GM23338 (cell line): Measurements from ENCODE around the gene OTUD4. TPM values are rescaled to one million over a fixed set of nuclear protein-coding genes. Genes with fewer than 3 reads are reported as not detected.

Experiments used
- ATAC-seq: fragments of 200-7000 bp; cut with Tn5 transposase; 3 replicates; pipeline ENCODE4 v1.9.1; 2020
- DNase-seq: peaks from one replicate; pipeline ENCODE4 v3.0.0-alpha.2; 2015; ENCODE audit warnings: low spot score
- H2AFZ ChIP-seq: fragments of 200-600 bp; sonication (generic); 2 replicates; pipeline ENCODE4 v1.8.0; 2016; ENCODE audit warnings: antibody characterized with exemption, mild to moderate bottlenecking, moderate library complexity
- H3F3A ChIP-seq: fragments of 200-600 bp; sonication (generic); replicated peaks from 2 replicates; pipeline ENCODE4 v1.8.0; 2017; ENCODE audit warnings: antibody characterized with exemption, mixed run types, low read depth
- H3K27ac ChIP-seq: fragments of 200-600 bp; sonication (generic); 2 replicates; pipeline ENCODE4 v1.6.1; 2016; ENCODE audit warnings: low read depth
- H3K27me3 ChIP-seq: fragments of 200-600 bp; sonication (generic); 2 replicates; pipeline ENCODE4 v1.8.0; 2016; ENCODE audit warnings: mild to moderate bottlenecking, mixed run types, moderate library complexity; ENCODE audit not compliant: insufficient read depth
- H3K36me3 ChIP-seq: fragments of 200-600 bp; sonication (generic); 2 replicates; pipeline ENCODE4 v1.8.0; 2016; ENCODE audit warnings: mild to moderate bottlenecking; ENCODE audit not compliant: insufficient read depth
- H3K4me1 ChIP-seq: fragments of 200-600 bp; sonication (generic); 2 replicates; pipeline ENCODE4 v1.8.0; 2016; ENCODE audit warnings: mild to moderate bottlenecking, moderate library complexity; ENCODE audit not compliant: insufficient read depth
- H3K4me2 ChIP-seq: fragments of 200-600 bp; sonication (generic); 2 replicates; pipeline ENCODE4 v1.7.1; 2017; ENCODE audit warnings: mixed run types
- H3K4me3 ChIP-seq: fragments of 200-600 bp; sonication (generic); 2 replicates; pipeline ENCODE4 v1.6.1; 2016; ENCODE audit warnings: mixed run types
- H3K79me2 ChIP-seq: fragments of 200-600 bp; sonication (generic); replicated peaks from 2 replicates; pipeline ENCODE4 v1.8.0; 2017; ENCODE audit warnings: mild to moderate bottlenecking; ENCODE audit not compliant: insufficient read depth
- H3K9me2 ChIP-seq: fragments of 200-600 bp; sonication (generic); 2 replicates; pipeline ENCODE4 v1.8.0; 2017; ENCODE audit not compliant: insufficient read depth
- H4K20me1 ChIP-seq: fragments of 200-600 bp; sonication (generic); replicated peaks from 2 replicates; pipeline ENCODE4 v1.8.0; 2017; ENCODE audit warnings: mild to moderate bottlenecking; ENCODE audit not compliant: insufficient read depth
- H3K27ac Mint-ChIP-seq: 2 replicates; pipeline ENCODE4 v1.8.0; 2020; ENCODE audit warnings: inconsistent platforms, mild to moderate bottlenecking, moderate library complexity, mixed read lengths
- H3K27me3 Mint-ChIP-seq: 3 replicates; pipeline ENCODE4 v1.8.0; 2022; ENCODE audit warnings: low read depth, mild to moderate bottlenecking, moderate library complexity, mixed read lengths, inconsistent platforms; ENCODE audit not compliant: insufficient read depth, poor library complexity
- H3K36me3 Mint-ChIP-seq: 3 replicates; pipeline ENCODE4 v1.8.0; 2021; ENCODE audit warnings: low read depth, mild to moderate bottlenecking, inconsistent platforms, moderate library complexity, mixed read lengths
- H3K4me1 Mint-ChIP-seq: 3 replicates; pipeline ENCODE4 v1.8.0; 2020; ENCODE audit warnings: mild to moderate bottlenecking, inconsistent platforms, mixed read lengths
- H3K4me3 Mint-ChIP-seq: 3 replicates; pipeline ENCODE4 v1.8.0; 2021; ENCODE audit warnings: moderate library complexity, mild to moderate bottlenecking, inconsistent platforms, mixed read lengths
- H3K9me3 Mint-ChIP-seq: 3 replicates; pipeline ENCODE4 v1.8.0; 2020; ENCODE audit warnings: moderate library complexity, mild to moderate bottlenecking, inconsistent platforms, mixed read lengths
- CREB1 ChIP-seq: fragments of 250-450 bp; sonication (Bioruptor Pico); IDR thresholded peaks from 2 replicates; pipeline ENCODE4 v1.5.0; 2020; ENCODE audit warnings: low read depth, mild to moderate bottlenecking, moderate library complexity
- CTCF ChIP-seq, 2 experiments: fragments of 200-600 bp in 1 of 2; sonication (generic) in 1 of 2; conservative IDR thresholded peaks; 2 replicates each; pipeline versions ENCODE4 v1.5.1 to v1.6.1; 2016 to 2017; ENCODE audit warnings: antibody characterized with exemption in 2 of 2, low read depth in 2 of 2, mild to moderate bottlenecking in 2 of 2, moderate library complexity in 1 of 2
- ETS1 ChIP-seq: IDR thresholded peaks from 2 replicates; pipeline ENCODE4 v1.6.1; 2016; ENCODE audit warnings: antibody characterized with exemption
- EZH2 ChIP-seq: fragments of 200-600 bp; sonication (generic); IDR thresholded peaks from one replicate; pipeline ENCODE4 v1.8.0; 2017; ENCODE audit warnings: antibody characterized with exemption, mild to moderate bottlenecking, low read depth; ENCODE audit not compliant: unreplicated experiment
- EZH2phosphoT487 ChIP-seq: fragments of 200-600 bp; sonication (generic); IDR thresholded peaks from one replicate; pipeline ENCODE4 v1.8.1; 2018; ENCODE audit warnings: antibody characterized with exemption; ENCODE audit not compliant: unreplicated experiment
- JUNB ChIP-seq: IDR thresholded peaks from one replicate; pipeline ENCODE4 v1.6.1; 2016; ENCODE audit warnings: antibody characterized with exemption; ENCODE audit not compliant: unreplicated experiment
- REST ChIP-seq: IDR thresholded peaks from one replicate; pipeline ENCODE4 v1.6.1; 2018; ENCODE audit warnings: antibody characterized with exemption; ENCODE audit not compliant: unreplicated experiment
- STAT1 ChIP-seq: IDR thresholded peaks from one replicate; pipeline ENCODE4 v1.6.1; 2016; ENCODE audit warnings: antibody characterized with exemption; ENCODE audit not compliant: unreplicated experiment
- ZNF114 ChIP-seq: fragments of 250-450 bp; sonication (Bioruptor Pico); IDR thresholded peaks from 2 replicates; pipeline ENCODE4 v1.5.0; 2020; ENCODE audit warnings: mild to moderate bottlenecking, moderate library complexity
- ZNF331 ChIP-seq: fragments of 250-450 bp; sonication (Bioruptor Pico); IDR thresholded peaks from 2 replicates; pipeline ENCODE4 v1.5.0; 2020; ENCODE audit warnings: low read depth, mild to moderate bottlenecking, moderate library complexity
- polyA plus RNA-seq: library from polyadenylated mRNA; unstranded; fragments of >200 nt; fragmentation: Nextera tagmentation; extraction: Ambion mirVana; gene quantifications from 2 replicates; pipeline ENCODE4 v1.2.1, GENCODE V29; 2016
- total RNA-seq: library from RNA; depleted of rRNA; stranded (reverse); fragments of >200 nt; shearing (Covaris generic); gene quantifications from 2 replicates; pipeline ENCODE4 v1.2.3, GENCODE V29; 2014
- TF ChIP-seq, protein P1 (sequence below): fragments of 250-450 bp; sonication (Bioruptor Pico); IDR thresholded peaks from 2 replicates; pipeline ENCODE4 v1.5.0; 2020; ENCODE audit warnings: mild to moderate bottlenecking, moderate library complexity

The OTUD4 gene
- total and polyA plus RNA-seq, 2 experiments from 2014 or later, result 17.9 to 53.2 TPM

- TF ChIP-seq EZH2phosphoT487 (no peak), STAT1 (no peak), ZNF331 (CRISPR knock-in tag) (no peak), EZH2 (no peak), REST (no peak), CTCF (conservative IDR thresholded peaks at IDR 0.05; ENCODE audit: low read depth in 2 of 2) (no peak), ZNF114 (CRISPR knock-in tag) (no peak), CREB1 (CRISPR knock-in tag) (no peak), ETS1 (no peak), JUNB (no peak)
- TF ChIP-seq, protein P1, sequence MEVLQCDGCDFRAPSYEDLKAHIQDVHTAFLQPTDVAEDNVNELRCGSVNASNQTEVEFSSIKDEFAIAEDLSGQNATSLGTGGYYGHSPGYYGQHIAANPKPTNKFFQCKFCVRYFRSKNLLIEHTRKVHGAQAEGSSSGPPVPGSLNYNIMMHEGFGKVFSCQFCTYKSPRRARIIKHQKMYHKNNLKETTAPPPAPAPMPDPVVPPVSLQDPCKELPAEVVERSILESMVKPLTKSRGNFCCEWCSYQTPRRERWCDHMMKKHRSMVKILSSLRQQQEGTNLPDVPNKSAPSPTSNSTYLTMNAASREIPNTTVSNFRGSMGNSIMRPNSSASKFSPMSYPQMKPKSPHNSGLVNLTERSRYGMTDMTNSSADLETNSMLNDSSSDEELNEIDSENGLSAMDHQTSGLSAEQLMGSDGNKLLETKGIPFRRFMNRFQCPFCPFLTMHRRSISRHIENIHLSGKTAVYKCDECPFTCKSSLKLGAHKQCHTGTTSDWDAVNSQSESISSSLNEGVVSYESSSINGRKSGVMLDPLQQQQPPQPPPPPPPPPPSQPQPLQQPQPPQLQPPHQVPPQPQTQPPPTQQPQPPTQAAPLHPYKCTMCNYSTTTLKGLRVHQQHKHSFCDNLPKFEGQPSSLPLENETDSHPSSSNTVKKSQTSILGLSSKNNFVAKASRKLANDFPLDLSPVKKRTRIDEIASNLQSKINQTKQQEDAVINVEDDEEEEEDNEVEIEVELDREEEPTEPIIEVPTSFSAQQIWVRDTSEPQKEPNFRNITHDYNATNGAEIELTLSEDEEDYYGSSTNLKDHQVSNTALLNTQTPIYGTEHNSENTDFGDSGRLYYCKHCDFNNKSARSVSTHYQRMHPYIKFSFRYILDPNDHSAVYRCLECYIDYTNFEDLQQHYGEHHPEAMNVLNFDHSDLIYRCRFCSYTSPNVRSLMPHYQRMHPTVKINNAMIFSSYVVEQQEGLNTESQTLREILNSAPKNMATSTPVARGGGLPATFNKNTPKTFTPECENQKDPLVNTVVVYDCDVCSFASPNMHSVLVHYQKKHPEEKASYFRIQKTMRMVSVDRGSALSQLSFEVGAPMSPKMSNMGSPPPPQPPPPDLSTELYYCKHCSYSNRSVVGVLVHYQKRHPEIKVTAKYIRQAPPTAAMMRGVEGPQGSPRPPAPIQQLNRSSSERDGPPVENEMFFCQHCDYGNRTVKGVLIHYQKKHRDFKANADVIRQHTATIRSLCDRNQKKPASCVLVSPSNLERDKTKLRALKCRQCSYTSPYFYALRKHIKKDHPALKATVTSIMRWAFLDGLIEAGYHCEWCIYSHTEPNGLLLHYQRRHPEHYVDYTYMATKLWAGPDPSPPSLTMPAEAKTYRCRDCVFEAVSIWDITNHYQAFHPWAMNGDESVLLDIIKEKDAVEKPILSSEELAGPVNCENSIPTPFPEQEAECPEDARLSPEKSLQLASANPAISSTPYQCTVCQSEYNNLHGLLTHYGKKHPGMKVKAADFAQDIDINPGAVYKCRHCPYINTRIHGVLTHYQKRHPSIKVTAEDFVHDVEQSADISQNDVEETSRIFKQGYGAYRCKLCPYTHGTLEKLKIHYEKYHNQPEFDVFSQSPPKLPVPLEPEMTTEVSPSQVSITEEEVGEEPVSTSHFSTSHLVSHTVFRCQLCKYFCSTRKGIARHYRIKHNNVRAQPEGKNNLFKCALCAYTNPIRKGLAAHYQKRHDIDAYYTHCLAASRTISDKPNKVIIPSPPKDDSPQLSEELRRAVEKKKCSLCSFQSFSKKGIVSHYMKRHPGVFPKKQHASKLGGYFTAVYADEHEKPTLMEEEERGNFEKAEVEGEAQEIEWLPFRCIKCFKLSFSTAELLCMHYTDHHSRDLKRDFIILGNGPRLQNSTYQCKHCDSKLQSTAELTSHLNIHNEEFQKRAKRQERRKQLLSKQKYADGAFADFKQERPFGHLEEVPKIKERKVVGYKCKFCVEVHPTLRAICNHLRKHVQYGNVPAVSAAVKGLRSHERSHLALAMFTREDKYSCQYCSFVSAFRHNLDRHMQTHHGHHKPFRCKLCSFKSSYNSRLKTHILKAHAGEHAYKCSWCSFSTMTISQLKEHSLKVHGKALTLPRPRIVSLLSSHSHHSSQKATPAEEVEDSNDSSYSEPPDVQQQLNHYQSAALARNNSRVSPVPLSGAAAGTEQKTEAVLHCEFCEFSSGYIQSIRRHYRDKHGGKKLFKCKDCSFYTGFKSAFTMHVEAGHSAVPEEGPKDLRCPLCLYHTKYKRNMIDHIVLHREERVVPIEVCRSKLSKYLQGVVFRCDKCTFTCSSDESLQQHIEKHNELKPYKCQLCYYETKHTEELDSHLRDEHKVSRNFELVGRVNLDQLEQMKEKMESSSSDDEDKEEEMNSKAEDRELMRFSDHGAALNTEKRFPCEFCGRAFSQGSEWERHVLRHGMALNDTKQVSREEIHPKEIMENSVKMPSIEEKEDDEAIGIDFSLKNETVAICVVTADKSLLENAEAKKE (CRISPR knock-in tag), result no peak
Measured at GRCh38 chr4:145196747-145197146, 16.4 kb upstream of the OTUD4 start.

More at GRCh38 chr4:145196747-145197146, 16.4 kb upstream of the OTUD4 start:
- no peaks in the 10 kb centered on the region for H3K27me3 Mint-ChIP-seq
- no peaks in the 10 kb centered on the region for H3K4me1 ChIP-seq
- no peaks in the 10 kb centered on the region; the same call in 2 of the 3 replicates for H3K4me1 Mint-ChIP-seq
- H3K79me2 ChIP-seq, result no peaks in the 10 kb centered on the region
- H3K27ac ChIP-seq, result no peak overlapping the region
- no peak overlapping the region for H3K4me3 Mint-ChIP-seq
- H3K9me2 ChIP-seq, result no peaks in the 10 kb centered on the region
- H3K27ac Mint-ChIP-seq, result no peak overlapping the region
- no peak overlapping the region for H3K4me2 ChIP-seq
- H3K36me3 Mint-ChIP-seq, result no peaks in the 10 kb centered on the region
- no peaks in the 10 kb centered on the region for H3F3A ChIP-seq
- ATAC-seq, result no peak
- no peaks in the 10 kb centered on the region for H3K27me3 ChIP-seq
- no peak overlapping the region; the same call in 1 of the 2 replicates for H2AFZ ChIP-seq
- H3K36me3 ChIP-seq, result no peaks in the 10 kb centered on the region
- no peaks in the 10 kb centered on the region for H3K9me3 Mint-ChIP-seq
- no peak overlapping the region for H3K4me3 ChIP-seq
- H4K20me1 ChIP-seq, result no peaks in the 10 kb centered on the region
- no peak for DNase-seq
